Activated CD4-positive, alpha-beta T cell treated with anti-CD3 and anti-CD28 coated beads, Interleukin-10, Interleukin-2, amounts not matched to agents 100 ng/mL and 50 ng/mL, durations not matched to agents 16 hours and 8 hours (primary cell): ENCODE data around the gene ARMC8.
"Not testable (repeated sequence)": the region's sequence is repeated elsewhere in the genome, so short reads cannot be mapped to it uniquely, and the experiment has no call there.

Source experiments
- DNase-seq: peaks from one replicate; pipeline ENCODE4 v3.0.0-alpha.2; 2020

ARMC8 gene

GRCh38 chr3:138187296-138188012 lies at the start of gene ARMC8:
Gene ARMC8 (plus strand): TSS chr3:138187301. CDS start chr3:138187555, 254 bp downstream.
- peak; percentile 42 for DNase-seq

GRCh38 chr3:138137861-138138260 lies 49.2 kb upstream of the ARMC8 start:
- DNase-seq = no peak

- DNase-seq = no peak
These were observed 47.4 kb upstream of the ARMC8 start for GRCh38 chr3:138139691-138140090.

GRCh38 chr3:138140940-138141339 lies 46.2 kb upstream of the ARMC8 start:
- DNase-seq = no peak

- not testable (repeated sequence) for DNase-seq
These were observed 44.9 kb upstream of the ARMC8 start for GRCh38 chr3:138142181-138142580.

GRCh38 chr3:138148503-138148902 lies 38.6 kb upstream of the ARMC8 start:
- DNase-seq = no peak

- DNase-seq = no peak
These were observed 32.6 kb upstream of the ARMC8 start for GRCh38 chr3:138154534-138154933.

- DNase-seq = no peak
These were observed 29.4 kb upstream of the ARMC8 start for GRCh38 chr3:138157743-138158142.

- DNase-seq = no peak
These were observed 22.0 kb upstream of the ARMC8 start for GRCh38 chr3:138165061-138165460.

GRCh38 chr3:138172625-138173024 lies 14.5 kb upstream of the ARMC8 start:
- no peak for DNase-seq

- DNase-seq = no peak
These were observed 13.2 kb upstream of the ARMC8 start for GRCh38 chr3:138173769-138174420.

- peak; percentile 90 for DNase-seq
These were observed 12.5 kb upstream of the ARMC8 start, which contains the start of gene DBR1 for GRCh38 chr3:138174421-138175131. Gene DBR1 (minus strand): TSS chr3:138174921. CDS start chr3:138174795, 126 bp downstream.

GRCh38 chr3:138180375-138181029 lies 6.6 kb upstream of the ARMC8 start:
- DNase-seq = peak; percentile 59

GRCh38 chr3:138184994-138185393 lies 2.1 kb upstream of the ARMC8 start:
- no peak for DNase-seq

- no peak for DNase-seq
These were observed 880 bp upstream of the ARMC8 start for GRCh38 chr3:138186221-138186620.

- peak; percentile 94 for DNase-seq
These were observed 252 bp upstream of the ARMC8 start for GRCh38 chr3:138186803-138187295.

GRCh38 chr3:138188013-138188730 lies 1.1 kb downstream of the ARMC8 start:
- no peak for DNase-seq

- no peak for DNase-seq
These were observed 8.4 kb downstream of the ARMC8 start for GRCh38 chr3:138195481-138195880.

- DNase-seq = no peak
These were observed 8.9 kb downstream of the ARMC8 start for GRCh38 chr3:138196023-138196422.

- DNase-seq = no peak
These were observed 10.0 kb downstream of the ARMC8 start for GRCh38 chr3:138197058-138197457.

- DNase-seq = no peak
These were observed 10.4 kb downstream of the ARMC8 start for GRCh38 chr3:138197524-138197923.

- DNase-seq = no peak
These were observed 12.8 kb downstream of the ARMC8 start for GRCh38 chr3:138199851-138200250.
